ENCODE measurements around the gene HLA-DOA. TPM values are rescaled to one million over a fixed set of nuclear protein-coding genes. Genes with fewer than 3 reads are reported as not detected.

Gene HLA-DOA
- total and polyA plus RNA-seq, 10 of the 15 experiments (the other 5 are each of a cell fraction or from before 2014, with no cell fraction given), result 8.8 to 108 (median 58.3) TPM

DNA sequence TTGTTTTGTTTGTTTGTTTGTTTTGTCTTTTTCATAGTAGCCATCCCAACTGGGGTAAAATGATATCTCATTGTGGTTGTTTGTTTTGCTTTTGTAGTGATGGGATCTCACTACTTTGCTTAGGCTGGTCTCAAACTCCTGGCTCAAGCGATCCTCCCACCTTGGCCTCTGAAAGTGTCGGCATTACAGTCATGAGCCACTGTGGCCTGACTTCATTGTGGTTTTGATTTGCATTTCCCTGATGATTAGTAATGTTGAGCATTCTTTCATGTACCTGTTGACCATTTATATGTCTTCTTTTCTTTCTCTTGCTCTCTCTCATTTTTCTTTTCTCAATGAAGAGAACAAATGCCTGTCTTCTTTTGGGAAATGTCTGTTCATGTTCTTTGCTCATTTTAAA is 30.8 kb upstream of the HLA-DOA start (continued):
- TF ChIP-seq, protein P1, sequence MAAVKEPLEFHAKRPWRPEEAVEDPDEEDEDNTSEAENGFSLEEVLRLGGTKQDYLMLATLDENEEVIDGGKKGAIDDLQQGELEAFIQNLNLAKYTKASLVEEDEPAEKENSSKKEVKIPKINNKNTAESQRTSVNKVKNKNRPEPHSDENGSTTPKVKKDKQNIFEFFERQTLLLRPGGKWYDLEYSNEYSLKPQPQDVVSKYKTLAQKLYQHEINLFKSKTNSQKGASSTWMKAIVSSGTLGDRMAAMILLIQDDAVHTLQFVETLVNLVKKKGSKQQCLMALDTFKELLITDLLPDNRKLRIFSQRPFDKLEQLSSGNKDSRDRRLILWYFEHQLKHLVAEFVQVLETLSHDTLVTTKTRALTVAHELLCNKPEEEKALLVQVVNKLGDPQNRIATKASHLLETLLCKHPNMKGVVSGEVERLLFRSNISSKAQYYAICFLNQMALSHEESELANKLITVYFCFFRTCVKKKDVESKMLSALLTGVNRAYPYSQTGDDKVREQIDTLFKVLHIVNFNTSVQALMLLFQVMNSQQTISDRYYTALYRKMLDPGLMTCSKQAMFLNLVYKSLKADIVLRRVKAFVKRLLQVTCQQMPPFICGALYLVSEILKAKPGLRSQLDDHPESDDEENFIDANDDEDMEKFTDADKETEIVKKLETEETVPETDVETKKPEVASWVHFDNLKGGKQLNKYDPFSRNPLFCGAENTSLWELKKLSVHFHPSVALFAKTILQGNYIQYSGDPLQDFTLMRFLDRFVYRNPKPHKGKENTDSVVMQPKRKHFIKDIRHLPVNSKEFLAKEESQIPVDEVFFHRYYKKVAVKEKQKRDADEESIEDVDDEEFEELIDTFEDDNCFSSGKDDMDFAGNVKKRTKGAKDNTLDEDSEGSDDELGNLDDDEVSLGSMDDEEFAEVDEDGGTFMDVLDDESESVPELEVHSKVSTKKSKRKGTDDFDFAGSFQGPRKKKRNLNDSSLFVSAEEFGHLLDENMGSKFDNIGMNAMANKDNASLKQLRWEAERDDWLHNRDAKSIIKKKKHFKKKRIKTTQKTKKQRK (IDR thresholded peaks at IDR 0.05; ENCODE audit: low read depth, low read length), result no peak
- no peak for TF ChIP-seq CHD2 (IDR thresholded peaks at IDR 0.05; ENCODE audit: borderline replicate concordance, low read depth, low read length)
- no peak for TF ChIP-seq SP1 (IDR thresholded peaks at IDR 0.05; ENCODE audit: low read depth, low read length)
- peak; percentile 86 for TF ChIP-seq ZNF217 (IDR thresholded peaks at IDR 0.05)
- TF ChIP-seq, protein P2, sequence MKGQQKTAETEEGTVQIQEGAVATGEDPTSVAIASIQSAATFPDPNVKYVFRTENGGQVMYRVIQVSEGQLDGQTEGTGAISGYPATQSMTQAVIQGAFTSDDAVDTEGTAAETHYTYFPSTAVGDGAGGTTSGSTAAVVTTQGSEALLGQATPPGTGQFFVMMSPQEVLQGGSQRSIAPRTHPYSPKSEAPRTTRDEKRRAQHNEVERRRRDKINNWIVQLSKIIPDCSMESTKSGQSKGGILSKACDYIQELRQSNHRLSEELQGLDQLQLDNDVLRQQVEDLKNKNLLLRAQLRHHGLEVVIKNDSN (IDR thresholded peaks at IDR 0.05; ENCODE audit: borderline replicate concordance, extremely low read length, insufficient read depth, low read depth, low read length), result no peak
- TF ChIP-seq CEBPB (IDR thresholded peaks at IDR 0.05; ENCODE audit: borderline replicate concordance in 1 of 2, low read depth in 2 of 2, low read length in 2 of 2), result no peak
- TF ChIP-seq, protein P3, sequence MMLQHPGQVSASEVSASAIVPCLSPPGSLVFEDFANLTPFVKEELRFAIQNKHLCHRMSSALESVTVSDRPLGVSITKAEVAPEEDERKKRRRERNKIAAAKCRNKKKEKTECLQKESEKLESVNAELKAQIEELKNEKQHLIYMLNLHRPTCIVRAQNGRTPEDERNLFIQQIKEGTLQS (IDR thresholded peaks at IDR 0.05; ENCODE audit: borderline replicate concordance, extremely low read depth, low read depth, low read length), result no peak
- peak; percentile 35; the same call in 1 of the 2 replicates for TF ChIP-seq MTA2 (IDR thresholded peaks at IDR 0.05; ENCODE audit: low read depth)
- TF ChIP-seq IKZF2 (IDR thresholded peaks at IDR 0.05), result peak in 1 of 2 experiments; percentile 45; a peak in 2 of 4 replicates
- TF ChIP-seq MYB (IDR thresholded peaks at IDR 0.05; ENCODE audit: borderline replicate concordance, low read depth, low read length), result no peak
- no peak for TF ChIP-seq SMAD1 (IDR thresholded peaks at IDR 0.05; ENCODE audit: low read depth, partially characterized antibody)
- no peak for TF ChIP-seq YBX1 (IDR thresholded peaks at IDR 0.05)
- TF ChIP-seq NFYA (IDR thresholded peaks at IDR 0.05; ENCODE audit: borderline replicate concordance, low read depth, low read length), result no peak
- no peak for TF ChIP-seq PAX5 (IDR thresholded peaks at IDR 0.05; ENCODE audit: borderline replicate concordance, low read depth, low read length)
- no peak for TF ChIP-seq NR2F1 (conservative IDR thresholded peaks at IDR 0.05)
- TF ChIP-seq TARDBP (IDR thresholded peaks at IDR 0.05; ENCODE audit: borderline replicate concordance), result no peak
- peak in 1 of 2 experiments; percentile 71; a peak in 1 of 4 replicates for TF ChIP-seq ETV6 (conservative IDR thresholded peaks at IDR 0.05 in 1 of 2, IDR thresholded peaks at IDR 0.05 in 1 of 2; ENCODE audit: borderline replicate concordance in 1 of 2, low read depth in 1 of 2)
- TF ChIP-seq, protein P4, sequence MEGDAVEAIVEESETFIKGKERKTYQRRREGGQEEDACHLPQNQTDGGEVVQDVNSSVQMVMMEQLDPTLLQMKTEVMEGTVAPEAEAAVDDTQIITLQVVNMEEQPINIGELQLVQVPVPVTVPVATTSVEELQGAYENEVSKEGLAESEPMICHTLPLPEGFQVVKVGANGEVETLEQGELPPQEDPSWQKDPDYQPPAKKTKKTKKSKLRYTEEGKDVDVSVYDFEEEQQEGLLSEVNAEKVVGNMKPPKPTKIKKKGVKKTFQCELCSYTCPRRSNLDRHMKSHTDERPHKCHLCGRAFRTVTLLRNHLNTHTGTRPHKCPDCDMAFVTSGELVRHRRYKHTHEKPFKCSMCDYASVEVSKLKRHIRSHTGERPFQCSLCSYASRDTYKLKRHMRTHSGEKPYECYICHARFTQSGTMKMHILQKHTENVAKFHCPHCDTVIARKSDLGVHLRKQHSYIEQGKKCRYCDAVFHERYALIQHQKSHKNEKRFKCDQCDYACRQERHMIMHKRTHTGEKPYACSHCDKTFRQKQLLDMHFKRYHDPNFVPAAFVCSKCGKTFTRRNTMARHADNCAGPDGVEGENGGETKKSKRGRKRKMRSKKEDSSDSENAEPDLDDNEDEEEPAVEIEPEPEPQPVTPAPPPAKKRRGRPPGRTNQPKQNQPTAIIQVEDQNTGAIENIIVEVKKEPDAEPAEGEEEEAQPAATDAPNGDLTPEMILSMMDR (IDR thresholded peaks at IDR 0.05 in 2 of 3, conservative IDR thresholded peaks at IDR 0.05 in 1 of 3; ENCODE audit: control insufficient read depth in 2 of 3, extremely low read depth in 1 of 3, insufficient read depth in 1 of 3, low read depth in 3 of 3, low read length in 3 of 3), result no peak
- TF ChIP-seq, protein P5, sequence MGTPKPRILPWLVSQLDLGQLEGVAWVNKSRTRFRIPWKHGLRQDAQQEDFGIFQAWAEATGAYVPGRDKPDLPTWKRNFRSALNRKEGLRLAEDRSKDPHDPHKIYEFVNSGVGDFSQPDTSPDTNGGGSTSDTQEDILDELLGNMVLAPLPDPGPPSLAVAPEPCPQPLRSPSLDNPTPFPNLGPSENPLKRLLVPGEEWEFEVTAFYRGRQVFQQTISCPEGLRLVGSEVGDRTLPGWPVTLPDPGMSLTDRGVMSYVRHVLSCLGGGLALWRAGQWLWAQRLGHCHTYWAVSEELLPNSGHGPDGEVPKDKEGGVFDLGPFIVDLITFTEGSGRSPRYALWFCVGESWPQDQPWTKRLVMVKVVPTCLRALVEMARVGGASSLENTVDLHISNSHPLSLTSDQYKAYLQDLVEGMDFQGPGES (IDR thresholded peaks at IDR 0.05), result no peak
- TF ChIP-seq RB1 (IDR thresholded peaks at IDR 0.05; ENCODE audit: borderline replicate concordance), result no peak
